HCT116 (cell line): ENCODE data around the gene COX6A2.
A peak's percentile ranks its signal among the peaks of the same experiment; 100 is the strongest.

ENCODE experiments used
- ATF3 ChIP-seq: IDR thresholded peaks from 2 replicates; pipeline ENCODE4 v1.6.1; 2012
- CTCF ChIP-seq, 3 experiments: fragments of 200-600 bp in 1 of 3; sonication (generic) in 1 of 3; IDR thresholded peaks in 2 of 3; conservative IDR thresholded peaks in 1 of 3; 2 replicates each; pipeline ENCODE4 v1.5.1; 2012 to 2017; ENCODE audit warnings: low read depth in 2 of 3, low read length in 2 of 3, antibody characterized with exemption in 1 of 3, borderline replicate concordance in 1 of 3, control low read depth in 1 of 3, mild to moderate bottlenecking in 1 of 3, mixed read lengths in 1 of 3, mixed run types in 1 of 3, moderate library complexity in 1 of 3; ENCODE audit not compliant: insufficient read depth in 1 of 3
- ELF1 ChIP-seq: IDR thresholded peaks from 2 replicates; pipeline ENCODE4 v1.6.1; 2012; ENCODE audit warnings: low read depth, borderline replicate concordance
- POLR2AphosphoS5 ChIP-seq: IDR thresholded peaks from 2 replicates; pipeline ENCODE4 v1.6.1; 2011; ENCODE audit warnings: mild to moderate bottlenecking, low read depth, low read length, moderate library complexity

GRCh38 chr16:31459687-31460581 lies 31.8 kb upstream of the COX6A2 start:
- TF ChIP-seq ATF3: no peak
- TF ChIP-seq POLR2AphosphoS5: peak; percentile 81
- TF ChIP-seq CTCF (IDR thresholded peaks at IDR 0.05 in 2 of 3, conservative IDR thresholded peaks at IDR 0.05 in 1 of 3; ENCODE audit: borderline replicate concordance in 1 of 3, insufficient read depth in 1 of 3, low read depth in 2 of 3, low read length in 2 of 3): no peak
- no peak; the same call in 1 of the 2 replicates for TF ChIP-seq ELF1
